CD4-positive, alpha-beta T cell treated with Interleukin-12 subunit alpha and Interleukin-12 subunit beta, for 1 hour (primary cell): Measurements from ENCODE around the gene RNF213.
A peak's percentile ranks its signal among the peaks of the same experiment; 100 is the strongest.
"Not testable (repeated sequence)": the region's sequence is repeated elsewhere in the genome, so short reads cannot be mapped to it uniquely, and the experiment has no call there.

Experiments used
- DNase-seq: peaks from one replicate; pipeline ENCODE4 v3.0.0-alpha.2; 2020

RNF213 gene

GRCh38 chr17:80295559-80295958 lies 34.9 kb downstream of the RNF213 start:
- DNase-seq, result no peak

- DNase-seq, result no peak
Measured at GRCh38 chr17:80296221-80296620, 35.6 kb downstream of the RNF213 start.

GRCh38 chr17:80297996-80298560 lies 37.4 kb downstream of the RNF213 start:
- DNase-seq, result no peak

- not testable (repeated sequence) for DNase-seq
Measured at GRCh38 chr17:80299350-80300100, 38.9 kb downstream of the RNF213 start.

GRCh38 chr17:80300756-80301155 lies 40.1 kb downstream of the RNF213 start:
- DNase-seq, result not testable (repeated sequence)

- no peak for DNase-seq
Measured at GRCh38 chr17:80303824-80304223, 43.2 kb downstream of the RNF213 start.

GRCh38 chr17:80307994-80308691 lies 47.5 kb downstream of the RNF213 start:
- no peak for DNase-seq

GRCh38 chr17:80308692-80309517 lies 48.3 kb downstream of the RNF213 start:
- DNase-seq, result no peak

- no peak for DNase-seq
Measured at GRCh38 chr17:80311216-80311827, 50.7 kb downstream of the RNF213 start.

- no peak for DNase-seq
Measured at GRCh38 chr17:80312621-80313135, 52.0 kb downstream of the RNF213 start.

GRCh38 chr17:80313160-80313829 lies 52.6 kb downstream of the RNF213 start:
- DNase-seq, result peak; percentile 8

GRCh38 chr17:80313946-80314345 lies 53.3 kb downstream of the RNF213 start:
- DNase-seq, result not testable (repeated sequence)

GRCh38 chr17:80315517-80316182 lies 55.0 kb downstream of the RNF213 start:
- DNase-seq, result peak; percentile 6

GRCh38 chr17:80316431-80316830 lies 55.8 kb downstream of the RNF213 start:
- DNase-seq, result no peak

- no peak for DNase-seq
Measured at GRCh38 chr17:80316927-80317705, 56.5 kb downstream of the RNF213 start.

- DNase-seq, result no peak
Measured at GRCh38 chr17:80317706-80317980, 57.0 kb downstream of the RNF213 start.

GRCh38 chr17:80318166-80318565 lies 57.5 kb downstream of the RNF213 start:
- DNase-seq, result no peak

GRCh38 chr17:80319262-80319998 lies 58.8 kb downstream of the RNF213 start:
- DNase-seq, result no peak

GRCh38 chr17:80319999-80320344 lies 59.3 kb downstream of the RNF213 start:
- no peak for DNase-seq

- DNase-seq, result no peak
Measured at GRCh38 chr17:80320496-80320895, 59.8 kb downstream of the RNF213 start.
